Spleen (tissue), 11 donors: Measurements from ENCODE around the gene ZMIZ1. TPM values are rescaled to one million over a fixed set of nuclear protein-coding genes. Genes with fewer than 3 reads are reported as not detected.
A peak's percentile ranks its signal among the peaks of the same experiment; 100 is the strongest.

ENCODE experiments used
- DNase-seq: peaks from one replicate; pipeline ENCODE4 v3.0.0-alpha.2; 2020
- H3K27ac ChIP-seq, 8 donors: fragments of 200-600 bp; sonication (generic) in 7 of 8; 1 replicate in 4 of 8; 2 replicates in 4 of 8; pipeline versions ENCODE4 v1.5.0 to v1.8.0; 2016 to 2021; ENCODE audit warnings: inconsistent platforms in 4 of 8, mild to moderate bottlenecking in 4 of 8, moderate library complexity in 1 of 8
- H3K27me3 ChIP-seq, 7 donors: fragments of 200-600 bp; sonication (generic) in 6 of 7; replicated peaks in 1 of 7; 1 replicate in 4 of 7; 2 replicates in 3 of 7; pipeline versions ENCODE4 v1.5.0 to v1.8.0; 2016 to 2021; ENCODE audit warnings: inconsistent platforms in 3 of 7, mild to moderate bottlenecking in 1 of 7
- H3K36me3 ChIP-seq, 6 donors: fragments of 200-600 bp; sonication (generic) in 5 of 6; 1 replicate in 4 of 6; 2 replicates in 2 of 6; pipeline versions ENCODE4 v1.5.0 to v1.8.0; 2016 to 2021; ENCODE audit warnings: inconsistent platforms in 2 of 6
- H3K4me1 ChIP-seq, 6 donors: fragments of 200-600 bp; sonication (generic) in 5 of 6; 1 replicate in 3 of 6; 2 replicates in 3 of 6; pipeline versions ENCODE4 v1.5.0 to v1.8.0; 2016 to 2021; ENCODE audit warnings: inconsistent platforms in 3 of 6
- H3K4me3 ChIP-seq, 8 donors: fragments of 200-600 bp; sonication (generic) in 7 of 8; 1 replicate in 4 of 8; 2 replicates in 4 of 8; pipeline versions ENCODE4 v1.5.0 to v1.8.0; 2016 to 2021; ENCODE audit warnings: inconsistent platforms in 4 of 8, mild to moderate bottlenecking in 4 of 8, moderate library complexity in 2 of 8
- H3K9me3 ChIP-seq, 8 donors: fragments of 200-600 bp; sonication (generic) in 7 of 8; 1 replicate in 4 of 8; 2 replicates in 4 of 8; pipeline versions ENCODE4 v1.5.0 to v1.8.0; 2016 to 2021; ENCODE audit warnings: inconsistent platforms in 4 of 8
- CTCF ChIP-seq, 11 experiments: fragments of 200-600 bp in 7 of 11; fragments of 450-650 bp in 4 of 11; sonication (generic) in 4 of 11; IDR thresholded peaks in 8 of 11; conservative IDR thresholded peaks in 3 of 11; 1 replicate in 7 of 11; 2 replicates in 4 of 11; pipeline versions ENCODE4 v1.4.0 to v1.8.0; 2016 to 2021; ENCODE audit warnings: antibody characterized with exemption in 11 of 11, inconsistent platforms in 4 of 11, mild to moderate bottlenecking in 1 of 11
- POLR2A ChIP-seq, 3 donors: fragments of 450-650 bp; IDR thresholded peaks; one replicate each; pipeline ENCODE4 v1.5.1; 2017; ENCODE audit warnings: antibody characterized with exemption in 3 of 3, mild to moderate bottlenecking in 1 of 3
- POLR2AphosphoS5 ChIP-seq, 3 donors: sonication (generic); formaldehyde crosslinking; IDR thresholded peaks; one replicate each; pipeline ENCODE4 v1.5.1; 2017; ENCODE audit warnings: antibody characterized with exemption in 3 of 3
- WGBS, 5 donors: extraction: QIAGEN DNeasy Blood & Tissue Kit in 3 of 5; methylation state at CpG; one replicate each; pipeline versions ENCODE4 v1.1.5 to v1.1.7; 2013 to 2018; 5-methylcytosine and 5-hydroxymethylcytosine counted together
- intact Hi-C: fragments of 100-400 bp; cut with DNase I; formaldehyde crosslinking; loops from one replicate; pipeline ENCODE4 v1.15.0; 2023; ENCODE audit warnings: low total_unique reads
- polyA plus RNA-seq, 3 donors: library from polyadenylated mRNA; stranded (reverse); fragments of 200-250 nt; gene quantifications; one replicate each; pipeline ENCODE4 v1.2.1, GENCODE V29; 2013
- total RNA-seq, 7 donors: library from RNA; depleted of rRNA in 3 of 7; stranded (reverse); fragments of >200 nt in 3 of 7; fragmentation: NEBNext Ultra II Directional in 4 of 7; extraction: Animal tissue kit (Norgen Biotek cat#: 25700) in 4 of 7; gene quantifications; one replicate each; pipeline versions ENCODE4 v1.1.0 to v1.2.1, GENCODE V29; 2016 to 2021
- donor health status: healthy with polysubstance abuse.
- donor health status: DM: no; HTN: no; CAD: no; lungs with moderate emphysema.
- donor health status: DM: no; HTN: no; CAD: no.
- donor health status: Bipolar disorder and iron deficiency.
- donor health status: healthy.
- donor health status: DM: no; HTN: no; CAD: no.
- donor health status: DM: yes; HTN: yes; CAD: no.

The ZMIZ1 gene
- total and polyA plus RNA-seq, 10 donors = 10.7 to 210 (median 125) TPM

- no peaks in the 10 kb centered on the region for H3K36me3 ChIP-seq
- peaks cover 0 to 25% (median 0%) of the 10 kb centered on the region in 7 donors for H3K27me3 ChIP-seq
- no peak for DNase-seq
- H3K4me1 ChIP-seq = peaks cover 31 to 100% (median 85%) of the 10 kb centered on the region in 6 donors
- WGBS, 5 donors = 37 to 59% (median 49%) methylated on average over 4 to 5 of the region's 5 CpGs
- peak overlapping the region in 3 of 8 donors; percentile 58 to 69 (median 59) for H3K27ac ChIP-seq
- no peaks in the 10 kb centered on the region for H3K9me3 ChIP-seq
- intact Hi-C loops = no loop called here
- H3K4me3 ChIP-seq = no peak overlapping the region
- TF ChIP-seq POLR2A (IDR thresholded peaks at IDR 0.05) (no peak), CTCF (IDR thresholded peaks at IDR 0.05 in 8 of 11, conservative IDR thresholded peaks at IDR 0.05 in 3 of 11) (no peak), POLR2AphosphoS5 (IDR thresholded peaks at IDR 0.05) (no peak)
Measured at GRCh38 chr10:79100771-79101170, 32.0 kb downstream of the ZMIZ1 start.

- TF ChIP-seq POLR2AphosphoS5 (IDR thresholded peaks at IDR 0.05) (peak in 2 of 3 donors; percentile 6 to 38), POLR2A (IDR thresholded peaks at IDR 0.05) (no peak), CTCF (IDR thresholded peaks at IDR 0.05 in 8 of 11, conservative IDR thresholded peaks at IDR 0.05 in 3 of 11) (no peak)
- Histone ChIP-seq H3K9me3 (no peaks in the 10 kb centered on the region), H3K4me3 (no peak overlapping the region), H3K27ac (peak overlapping the region in 5 of 8 donors; percentile 58 to 69 (median 61)), H3K4me1 (peaks cover 31 to 100% (median 87%) of the 10 kb centered on the region in 6 donors), H3K36me3 (no peaks in the 10 kb centered on the region), H3K27me3 (peaks cover 0 to 25% (median 0%) of the 10 kb centered on the region in 7 donors)
- 35 to 45% (median 44%) methylated on average over 19 to 22 of the region's 22 CpGs for WGBS, 5 donors
- DNase-seq = peak; percentile 73
- intact Hi-C loops = no loop called here
Measured at GRCh38 chr10:79101560-79102497, 33.1 kb downstream of the ZMIZ1 start.

- no peaks in the 10 kb centered on the region for H3K9me3 ChIP-seq
- peak overlapping the region in 6 of 8 donors; percentile 27 to 69 (median 60) for H3K27ac ChIP-seq
- intact Hi-C loops = no loop called here
- 56 to 74% (median 64%) methylated on average over 7 of the region's 7 CpGs for WGBS, 5 donors
- DNase-seq = peak; percentile 72
- no peaks in the 10 kb centered on the region for H3K36me3 ChIP-seq
- peaks cover 31 to 100% (median 87%) of the 10 kb centered on the region in 6 donors for H3K4me1 ChIP-seq
- no peak overlapping the region for H3K4me3 ChIP-seq
- peaks cover 0 to 25% (median 0%) of the 10 kb centered on the region in 7 donors for H3K27me3 ChIP-seq
- TF ChIP-seq CTCF (IDR thresholded peaks at IDR 0.05 in 8 of 11, conservative IDR thresholded peaks at IDR 0.05 in 3 of 11) = no peak
- no peak for TF ChIP-seq POLR2A (IDR thresholded peaks at IDR 0.05)
- TF ChIP-seq POLR2AphosphoS5 (IDR thresholded peaks at IDR 0.05) = no peak
Measured at GRCh38 chr10:79102498-79102874, 33.7 kb downstream of the ZMIZ1 start.

- WGBS, 5 donors = 18 to 29% (median 27%) methylated on average over 13 of the region's 13 CpGs
- DNase-seq = peak; percentile 74
- Histone ChIP-seq H3K9me3 (no peaks in the 10 kb centered on the region), H3K27ac (peak overlapping the region in 5 of 8 donors; percentile 58 to 69 (median 61)), H3K27me3 (peaks cover 0 to 25% (median 0%) of the 10 kb centered on the region in 7 donors), H3K4me1 (peaks cover 31 to 100% (median 86%) of the 10 kb centered on the region in 6 donors), H3K4me3 (no peak overlapping the region), H3K36me3 (no peaks in the 10 kb centered on the region)
- intact Hi-C loops = no loop called here
- TF ChIP-seq POLR2A (IDR thresholded peaks at IDR 0.05) = no peak
- peak in 2 of 3 donors; percentile 10 to 45 for TF ChIP-seq POLR2AphosphoS5 (IDR thresholded peaks at IDR 0.05)
- no peak for TF ChIP-seq CTCF (IDR thresholded peaks at IDR 0.05 in 8 of 11, conservative IDR thresholded peaks at IDR 0.05 in 3 of 11)
Measured at GRCh38 chr10:79103129-79103528, 34.4 kb downstream of the ZMIZ1 start.
